AG04449 (cell line): Measurements from ENCODE around the gene SCAMP5.

Experiments used
- CTCF ChIA-PET: fragments of 350-600 bp; formaldehyde crosslinking; extraction: SDS; loops from one replicate; lab custom pipeline; 2021; ENCODE audit warnings: antibody characterized with exemption; lab: Yijun Ruan, JAX
- POLR2A ChIA-PET: fragments of 400-600, 350-600 bp; formaldehyde crosslinking; extraction: SDS; loops from one replicate; lab custom pipeline; 2020; ENCODE audit warnings: antibody characterized with exemption, inconsistent platforms; lab: Yijun Ruan, JAX
- DNase-seq: peaks from one replicate; pipeline ENCODE4 v3.0.0-alpha.2; 2010; ENCODE audit warnings: low read depth, low spot score
- H3K4me3 ChIP-seq: 2 replicates; pipeline ENCODE4 v1.5.1; 2011; ENCODE audit warnings: low read depth, mild to moderate bottlenecking, control low read depth, low read length
- CTCF ChIP-seq: IDR thresholded peaks from one replicate; pipeline ENCODE4 v1.5.1; 2011; ENCODE audit warnings: mild to moderate bottlenecking, moderate library complexity, low read length, control low read depth, inconsistent platforms; ENCODE audit not compliant: insufficient read depth; ENCODE audit errors: missing control alignments

The SCAMP5 gene

GRCh38 chr15:75065467-75065850, 70.1 kb downstream of the SCAMP5 start:
- no peak for TF ChIP-seq CTCF
- no peak overlapping the region for H3K4me3 ChIP-seq
- no peak for DNase-seq
- CTCF ChIA-PET: interaction anchor here (1.2 to 1.4 kb wide), 2 partner anchors 11 to 136 kb away, joined by 3 to 4 read pairs; partner anchors contain the start of gene C15orf39
- POLR2A ChIA-PET: no interaction called here

GRCh38 chr15:75065851-75066509, 70.6 kb downstream of the SCAMP5 start:
- no peak for DNase-seq
- ChIA-PET POLR2A (no interaction called here), CTCF (interaction anchor here (0.7 to 1.5 kb wide), 4 partner anchors 11 to 302 kb away, joined by 3 to 4 read pairs (median 4); partner anchors contain the start of genes C15orf39 and MAN2C1)
- no peak overlapping the region for H3K4me3 ChIP-seq
- no peak for TF ChIP-seq CTCF

GRCh38 chr15:75067123-75067830, 71.9 kb downstream of the SCAMP5 start:
- H3K4me3 ChIP-seq: no peak overlapping the region
- TF ChIP-seq CTCF: no peak
- ChIA-PET CTCF (interaction anchor here (0.7 to 1.5 kb wide), 2 partner anchors 24 to 137 kb away, joined by 4 read pairs; no protein-coding TSS in a partner anchor), POLR2A (no interaction called here)
- no peak for DNase-seq

GRCh38 chr15:75068748-75069147, 73.4 kb downstream of the SCAMP5 start:
- CTCF ChIA-PET: no interaction called here
- POLR2A ChIA-PET: no interaction called here
- DNase-seq: no peak

GRCh38 chr15:75069301-75069925, 74.0 kb downstream of the SCAMP5 start:
- DNase-seq: no peak
- CTCF ChIA-PET: no interaction called here
- no peak for TF ChIP-seq CTCF
- POLR2A ChIA-PET: no interaction called here
- no peak overlapping the region for H3K4me3 ChIP-seq

More at GRCh38 chr15:75068748-75069147, 73.4 kb downstream of the SCAMP5 start:
- no peak overlapping the region for H3K4me3 ChIP-seq
- TF ChIP-seq CTCF: no peak

- ChIA-PET POLR2A (no interaction called here), CTCF (no interaction called here)
- no peak for DNase-seq
- H3K4me3 ChIP-seq: no peak overlapping the region
- TF ChIP-seq CTCF: no peak
Observed at GRCh38 chr15:75070674-75071073, 75.3 kb downstream of the SCAMP5 start.
